Endothelial cell of umbilical vein (primary cell): ENCODE measurements around the gene CRAT.

Experiments used
- CTCF ChIP-seq, 2 donors: IDR thresholded peaks; 1 replicate in 1 of 2; 2 replicates in 1 of 2; pipeline ENCODE4 v1.5.1; 2011; ENCODE audit warnings: low read length in 2 of 2, mild to moderate bottlenecking in 2 of 2, moderate library complexity in 2 of 2, control low read depth in 1 of 2, inconsistent platforms in 1 of 2, low read depth in 1 of 2; ENCODE audit not compliant: insufficient read depth in 1 of 2; ENCODE audit errors: extremely low read depth in 1 of 2
- JUN ChIP-seq: IDR thresholded peaks from 2 replicates; pipeline ENCODE4 v1.6.1; 2011; ENCODE audit warnings: borderline replicate concordance, low read depth; ENCODE audit not compliant: insufficient read length, insufficient read depth
- POLR2A ChIP-seq: IDR thresholded peaks from 2 replicates; pipeline ENCODE4 v1.6.1; 2012; ENCODE audit warnings: low read depth, mild to moderate bottlenecking, control low read depth, low read length

DNA sequence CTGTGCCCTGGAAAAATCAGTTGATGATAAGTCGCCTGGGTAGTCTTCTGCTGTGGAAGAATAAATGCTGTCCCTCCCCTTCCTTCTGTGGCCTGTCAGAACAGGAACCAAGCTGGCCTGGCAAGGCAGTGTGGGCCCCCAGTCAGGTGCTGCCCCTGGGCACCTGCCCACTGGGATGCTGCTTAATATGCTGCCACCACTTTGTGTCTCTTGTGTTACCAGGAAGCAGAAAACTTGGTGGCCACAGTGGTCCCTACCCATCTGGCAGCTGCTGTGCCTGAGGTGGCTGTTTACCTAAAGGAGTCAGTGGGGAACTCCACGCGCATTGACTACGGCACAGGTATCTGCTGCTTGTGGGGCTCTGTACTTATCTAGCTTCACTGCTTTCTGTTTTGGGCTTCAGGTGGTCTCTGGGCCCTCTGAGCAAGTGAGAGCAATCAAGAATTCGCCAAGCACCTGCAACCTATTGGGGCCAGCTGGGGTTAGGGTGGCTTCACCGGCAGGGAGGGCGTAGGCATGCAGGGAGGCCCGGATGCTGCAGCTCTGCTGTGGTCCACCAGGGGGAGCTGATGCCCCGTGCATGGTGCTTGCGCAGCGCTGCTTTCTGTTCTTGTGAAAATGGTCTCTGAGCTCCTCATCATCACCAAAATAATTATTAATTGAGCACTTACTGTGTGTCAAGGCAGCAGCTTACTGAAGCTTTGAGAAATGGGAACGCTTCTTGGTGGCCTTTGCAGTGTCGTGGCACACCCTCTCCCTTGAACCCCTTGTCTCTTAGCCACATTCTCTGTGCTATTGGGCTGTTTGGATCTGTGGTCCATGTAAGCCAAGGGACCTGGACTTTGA, 20.9 kb upstream of the CRAT start:
- TF ChIP-seq JUN (no peak), CTCF (IDR thresholded peaks at IDR 0.05; ENCODE audit: extremely low read depth in 1 of 2, insufficient read depth in 1 of 2, low read depth in 1 of 2, low read length in 2 of 2) (peak; percentile 96 to 99), POLR2A (no peak)
